Lung (tissue), 12 donors: ENCODE results near the gene ELN. TPM values are rescaled to one million over a fixed set of nuclear protein-coding genes. Genes with fewer than 3 reads are reported as not detected.
A peak's percentile ranks its signal among the peaks of the same experiment; 100 is the strongest.

Source experiments
- ATAC-seq: fragments of 200-7000 bp; cut with Tn5 transposase; one replicate; pipeline ENCODE4 v1.9.1; 2020; ENCODE audit warnings: moderate number of reproducible peaks; ENCODE audit not compliant: insufficient read depth, low FRiP score
- DNase-seq, 3 donors: peaks; one replicate each; pipeline ENCODE4 v3.0.0-alpha.2; 2013 to 2017
- H3K27ac ChIP-seq, 2 donors: one replicate each; pipeline ENCODE4 v1.5.1; 2013; ENCODE audit warnings: mild to moderate bottlenecking in 2 of 2, moderate library complexity in 2 of 2, control low read depth in 1 of 2, inconsistent platforms in 1 of 2, low read depth in 1 of 2, low read length in 1 of 2
- H3K27me3 ChIP-seq, 3 donors: one replicate each; pipeline ENCODE4 v1.5.1; 2013; ENCODE audit warnings: low read length in 2 of 3; ENCODE audit not compliant: control insufficient read depth in 3 of 3, insufficient read depth in 3 of 3
- H3K36me3 ChIP-seq, 4 donors: one replicate each; pipeline ENCODE4 v1.5.1; 2013; ENCODE audit warnings: low read length in 4 of 4, mild to moderate bottlenecking in 1 of 4, moderate library complexity in 1 of 4; ENCODE audit not compliant: control insufficient read depth in 4 of 4, insufficient read depth in 4 of 4
- H3K4me1 ChIP-seq, 5 donors: one replicate each; pipeline ENCODE4 v1.5.1; 2013; ENCODE audit warnings: low read length in 5 of 5, mild to moderate bottlenecking in 2 of 5, moderate library complexity in 1 of 5; ENCODE audit not compliant: control insufficient read depth in 5 of 5, insufficient read depth in 5 of 5
- H3K4me3 ChIP-seq: one replicate; pipeline ENCODE4 v1.5.1; 2013; ENCODE audit warnings: mild to moderate bottlenecking, control low read depth, moderate library complexity
- H3K9ac ChIP-seq, 2 donors: one replicate each; pipeline ENCODE4 v1.5.1; 2013; ENCODE audit warnings: low read length in 2 of 2, control low read depth in 1 of 2; ENCODE audit not compliant: insufficient read depth in 1 of 2
- H3K9me3 ChIP-seq, 4 donors: one replicate each; pipeline ENCODE4 v1.5.1; 2013; ENCODE audit warnings: low read length in 3 of 4, mild to moderate bottlenecking in 1 of 4, moderate library complexity in 1 of 4; ENCODE audit not compliant: control insufficient read depth in 4 of 4, insufficient read depth in 3 of 4
- CTCF ChIP-seq: IDR thresholded peaks from 2 replicates; pipeline ENCODE4 v1.5.1; 2012; ENCODE audit warnings: mild to moderate bottlenecking; ENCODE audit errors: control extremely low read depth, extremely low read depth
- WGBS, 2 donors: extraction: QIAGEN DNeasy Blood & Tissue Kit; methylation state at CpG; one replicate each; pipeline ENCODE4 v1.1.7; 2013; 5-methylcytosine and 5-hydroxymethylcytosine counted together
- polyA plus RNA-seq, 2 donors: library from polyadenylated mRNA; stranded (reverse); fragments of 200-250 nt; gene quantifications; one replicate each; pipeline ENCODE4 v1.2.1, GENCODE V29; 2013
- total RNA-seq, 2 donors: library from RNA; depleted of rRNA in 1 of 2; stranded (reverse); fragments of >200 nt in 1 of 2; gene quantifications; one replicate each; pipeline ENCODE4 v1.2.1, GENCODE V29; 2014 to 2021
- donor health status: control.
- donor health status: control.
- donor health status: Bipolar disorder and iron deficiency.
- donor health status: healthy.
- donor health status: DM: yes; HTN: yes; CAD: no.

The ELN gene
- total and polyA plus RNA-seq, 4 donors = 60.4 to 274 (median 125) TPM

- no peak for TF ChIP-seq CTCF
- no peak for DNase-seq
- peak overlapping the region in 1 of 2 donors; percentile 52 for H3K27ac ChIP-seq
- 48 to 50% methylated on average over 5 of the region's 5 CpGs for WGBS, 2 donors
- no peak overlapping the region for H3K4me3 ChIP-seq
- peaks cover 0 to 6% (median 4%) of the 10 kb centered on the region in 3 donors for H3K27me3 ChIP-seq
- ATAC-seq = no peak
- peak overlapping the region in 1 of 2 donors; percentile 23 for H3K9ac ChIP-seq
- H3K9me3 ChIP-seq = no peaks in the 10 kb centered on the region
- peaks cover 0 to 67% (median 28%) of the 10 kb centered on the region in 5 donors for H3K4me1 ChIP-seq
- H3K36me3 ChIP-seq = peaks cover 0 to 16% (median 6%) of the 10 kb centered on the region in 4 donors
These were observed 3.6 kb downstream of the ELN start for GRCh38 chr7:74031403-74032190.

- Histone ChIP-seq H3K4me1 (peaks cover 0 to 62% (median 26%) of the 10 kb centered on the region in 5 donors), H3K36me3 (peaks cover 0 to 19% (median 6%) of the 10 kb centered on the region in 4 donors), H3K9ac (no peak overlapping the region), H3K9me3 (no peaks in the 10 kb centered on the region), H3K4me3 (no peak overlapping the region), H3K27ac (peak overlapping the region in 1 of 2 donors; percentile 12), H3K27me3 (peaks cover 0 to 6% (median 4%) of the 10 kb centered on the region in 3 donors)
- ATAC-seq = peak; percentile 37
- DNase-seq = peak; percentile 45 to 57 (median 47)
- WGBS, 2 donors = 22 to 31% methylated on average over 8 of the region's 8 CpGs
- no peak for TF ChIP-seq CTCF
These were observed 4.2 kb downstream of the ELN start for GRCh38 chr7:74032191-74032490.

- Histone ChIP-seq H3K9ac (no peak overlapping the region), H3K4me1 (peaks cover 0 to 60% (median 25%) of the 10 kb centered on the region in 5 donors), H3K27me3 (peaks cover 0 to 6% (median 4%) of the 10 kb centered on the region in 3 donors), H3K27ac (peak overlapping the region in 1 of 2 donors; percentile 48), H3K4me3 (no peak overlapping the region), H3K36me3 (peaks cover 0 to 20% (median 6%) of the 10 kb centered on the region in 4 donors), H3K9me3 (no peaks in the 10 kb centered on the region)
- DNase-seq = peak in 1 of 3 donors; percentile 25
- no peak for ATAC-seq
- 66 to 75% methylated on average over 8 of the region's 8 CpGs for WGBS, 2 donors
- no peak for TF ChIP-seq CTCF
These were observed 4.8 kb downstream of the ELN start for GRCh38 chr7:74032624-74033371.
